CD14-positive monocyte (primary cell): Measurements from ENCODE around the gene VTI1A. TPM values are rescaled to one million over a fixed set of nuclear protein-coding genes. Genes with fewer than 3 reads are reported as not detected.

Experiments
- DNase-seq, 3 donors: peaks; one replicate each; pipeline ENCODE4 v3.0.0-alpha.2; 2011 to 2022
- H2AFZ ChIP-seq: 2 replicates; pipeline ENCODE4 v1.6.0; 2012; ENCODE audit warnings: mild to moderate bottlenecking, low read depth, low read length, inconsistent platforms; ENCODE audit not compliant: insufficient read depth, poor library complexity, severe bottlenecking
- H3K27ac ChIP-seq, 2 donors: 1 replicate in 1 of 2; 2 replicates in 1 of 2; pipeline ENCODE4 v1.5.1; 2012 to 2013; ENCODE audit warnings: low read length in 2 of 2, control low read depth in 1 of 2, inconsistent platforms in 1 of 2, low read depth in 1 of 2, mild to moderate bottlenecking in 1 of 2
- H3K27me3 ChIP-seq, 2 donors: one replicate each; pipeline versions ENCODE4 v1.6.0 to v1.6.1; 2011 to 2013; ENCODE audit warnings: low read length in 2 of 2; ENCODE audit not compliant: control insufficient read depth in 2 of 2, insufficient read depth in 2 of 2
- H3K36me3 ChIP-seq, 2 donors: replicated peaks in 1 of 2; 1 replicate in 1 of 2; 2 replicates in 1 of 2; pipeline versions ENCODE4 v1.5.1 to v1.6.1; 2012 to 2013; ENCODE audit warnings: low read length in 2 of 2, control low read depth in 1 of 2, inconsistent platforms in 1 of 2, mild to moderate bottlenecking in 1 of 2; ENCODE audit not compliant: insufficient read depth in 2 of 2, control insufficient read depth in 1 of 2
- H3K4me1 ChIP-seq, 2 donors: 1 replicate in 1 of 2; 2 replicates in 1 of 2; pipeline versions ENCODE4 v1.5.1 to v1.6.1; 2012 to 2013; ENCODE audit warnings: low read length in 2 of 2, control low read depth in 1 of 2, inconsistent platforms in 1 of 2, mild to moderate bottlenecking in 1 of 2, moderate library complexity in 1 of 2; ENCODE audit not compliant: insufficient read depth in 2 of 2, control insufficient read depth in 1 of 2
- H3K4me2 ChIP-seq: replicated peaks from 2 replicates; pipeline ENCODE3; 2012; ENCODE audit warnings: low read length, moderate library complexity, mild to moderate bottlenecking; ENCODE audit not compliant: poor library complexity, severe bottlenecking; ENCODE audit errors: extremely low read depth
- H3K4me3 ChIP-seq, 3 experiments: fragments of 200-600 bp in 1 of 3; sonication (generic) in 1 of 3; replicated peaks in 1 of 3; 1 replicate in 2 of 3; 2 replicates in 1 of 3; pipeline ENCODE4 v1.5.1; 2011 to 2013; ENCODE audit warnings: low read length in 3 of 3, mild to moderate bottlenecking in 3 of 3, control low read depth in 2 of 3, low read depth in 2 of 3, inconsistent platforms in 1 of 3, moderate library complexity in 1 of 3
- H3K79me2 ChIP-seq: 2 replicates; pipeline ENCODE4 v1.6.0; 2012; ENCODE audit warnings: mild to moderate bottlenecking, control low read depth, inconsistent platforms, low read length, moderate library complexity; ENCODE audit not compliant: insufficient read depth
- H3K9ac ChIP-seq: 2 replicates; pipeline ENCODE4 v1.6.0; 2017; ENCODE audit warnings: low read length, mild to moderate bottlenecking; ENCODE audit not compliant: insufficient read depth, poor library complexity, severe bottlenecking
- H3K9me3 ChIP-seq, 2 donors: replicated peaks in 1 of 2; 1 replicate in 1 of 2; 2 replicates in 1 of 2; pipeline versions ENCODE4 v1.5.1 to v1.6.1; 2012 to 2013; ENCODE audit warnings: low read length in 2 of 2, control low read depth in 1 of 2; ENCODE audit not compliant: control insufficient read depth in 1 of 2, insufficient read depth in 1 of 2
- H4K20me1 ChIP-seq: 2 replicates; pipeline ENCODE4 v1.6.0; 2012; ENCODE audit warnings: mild to moderate bottlenecking, low read length, control low read depth, moderate library complexity; ENCODE audit not compliant: insufficient read depth
- H3K27ac Mint-ChIP-seq, 7 donors: one replicate each; pipeline ENCODE4 v1.8.0; 2020; ENCODE audit warnings: mild to moderate bottlenecking in 7 of 7, mixed read lengths in 7 of 7, moderate library complexity in 6 of 7, inconsistent platforms in 2 of 7
- H3K27me3 Mint-ChIP-seq, 3 donors: one replicate each; pipeline ENCODE4 v1.8.0; 2021 to 2022; ENCODE audit warnings: low read depth in 3 of 3, mild to moderate bottlenecking in 3 of 3, mixed read lengths in 3 of 3, moderate library complexity in 3 of 3, inconsistent platforms in 1 of 3
- H3K36me3 Mint-ChIP-seq, 2 donors: one replicate each; pipeline ENCODE4 v1.8.0; 2020; ENCODE audit warnings: mixed read lengths in 2 of 2, inconsistent platforms in 1 of 2, mild to moderate bottlenecking in 1 of 2
- H3K4me1 Mint-ChIP-seq: one replicate; pipeline ENCODE4 v1.8.0; 2020; ENCODE audit warnings: mild to moderate bottlenecking, mixed read lengths
- H3K4me3 Mint-ChIP-seq, 2 donors: one replicate each; pipeline ENCODE4 v1.8.0; 2020; ENCODE audit warnings: mild to moderate bottlenecking in 2 of 2, mixed read lengths in 2 of 2, moderate library complexity in 1 of 2
- H3K9me3 Mint-ChIP-seq, 7 donors: one replicate each; pipeline ENCODE4 v1.8.0; 2020 to 2022; ENCODE audit warnings: mixed read lengths in 7 of 7, mild to moderate bottlenecking in 6 of 7, moderate library complexity in 6 of 7, inconsistent platforms in 2 of 7
- WGBS: methylation state at CpG from one replicate; pipeline ENCODE4 v1.1.5; 2013; ENCODE audit warnings: missing lambda C conversion rate; ENCODE audit not compliant: insufficient coverage; 5-methylcytosine and 5-hydroxymethylcytosine counted together
- intact Hi-C, 2 donors: fragments of 100-400 bp; cut with micrococcal nuclease; formaldehyde crosslinking; loops; one replicate each; pipeline versions ENCODE4 v1.15.0 to v1.15.1; 2023
- polyA plus RNA-seq, 3 donors: library from polyadenylated mRNA; depleted of rRNA in 1 of 3; unstranded in 2 of 3; stranded (reverse) in 1 of 3; fragments of 300-500 nt in 2 of 3; fragments of >200 nt in 1 of 3; fragmentation: Illumina TruSeq in 2 of 3; gene quantifications; 1 replicate in 2 of 3; 2 replicates in 1 of 3; pipeline ENCODE4 v1.2.3, GENCODE V29; 2012 to 2021
- TF ChIP-seq, protein P1 (sequence below): fragments of 200-600 bp; IDR thresholded peaks from one replicate; pipeline ENCODE4 v1.8.0; 2022; ENCODE audit warnings: antibody characterized with exemption, mild to moderate bottlenecking

VTI1A gene
- polyA plus RNA-seq, 3 donors = 23.6 to 25.4 (median 24.1) TPM

DNA sequence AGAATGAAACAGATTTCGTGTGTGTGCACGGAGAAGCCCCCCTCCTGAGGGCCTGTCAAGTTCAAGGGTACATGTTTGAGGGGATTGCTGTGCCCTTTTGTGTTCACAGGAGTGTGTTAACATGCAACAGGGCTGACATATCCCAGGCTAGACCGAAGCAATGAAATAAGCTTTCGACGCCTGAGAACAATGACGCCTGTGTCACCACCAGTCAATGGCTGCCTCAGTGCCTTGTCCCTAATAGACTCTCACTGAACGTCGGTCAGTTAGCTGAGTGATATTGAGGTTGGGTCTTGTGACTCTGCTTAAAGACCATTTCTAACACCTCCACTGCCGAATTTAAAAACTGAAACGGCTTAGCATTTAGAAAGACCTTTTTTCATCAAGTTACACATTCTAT lies 327.8 kb downstream of the VTI1A start:
- no peak overlapping the region for H2AFZ ChIP-seq
- Mint-ChIP-seq H3K4me1 (no peaks in the 10 kb centered on the region), H3K9me3 (no peaks in the 10 kb centered on the region), H3K4me3 (no peak overlapping the region), H3K36me3 (peaks cover 0 to 22% of the 10 kb centered on the region in 2 donors), H3K27ac (no peak overlapping the region), H3K27me3 (peaks cover 0 to 1% (median 0%) of the 10 kb centered on the region in 3 donors)
- no peak overlapping the region for H3K4me2 ChIP-seq
- no peaks in the 10 kb centered on the region for H4K20me1 ChIP-seq
- H3K4me3 ChIP-seq = no peak overlapping the region
- H3K9ac ChIP-seq = no peak overlapping the region
- TF ChIP-seq, protein P1, sequence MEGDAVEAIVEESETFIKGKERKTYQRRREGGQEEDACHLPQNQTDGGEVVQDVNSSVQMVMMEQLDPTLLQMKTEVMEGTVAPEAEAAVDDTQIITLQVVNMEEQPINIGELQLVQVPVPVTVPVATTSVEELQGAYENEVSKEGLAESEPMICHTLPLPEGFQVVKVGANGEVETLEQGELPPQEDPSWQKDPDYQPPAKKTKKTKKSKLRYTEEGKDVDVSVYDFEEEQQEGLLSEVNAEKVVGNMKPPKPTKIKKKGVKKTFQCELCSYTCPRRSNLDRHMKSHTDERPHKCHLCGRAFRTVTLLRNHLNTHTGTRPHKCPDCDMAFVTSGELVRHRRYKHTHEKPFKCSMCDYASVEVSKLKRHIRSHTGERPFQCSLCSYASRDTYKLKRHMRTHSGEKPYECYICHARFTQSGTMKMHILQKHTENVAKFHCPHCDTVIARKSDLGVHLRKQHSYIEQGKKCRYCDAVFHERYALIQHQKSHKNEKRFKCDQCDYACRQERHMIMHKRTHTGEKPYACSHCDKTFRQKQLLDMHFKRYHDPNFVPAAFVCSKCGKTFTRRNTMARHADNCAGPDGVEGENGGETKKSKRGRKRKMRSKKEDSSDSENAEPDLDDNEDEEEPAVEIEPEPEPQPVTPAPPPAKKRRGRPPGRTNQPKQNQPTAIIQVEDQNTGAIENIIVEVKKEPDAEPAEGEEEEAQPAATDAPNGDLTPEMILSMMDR = no peak
- no peaks in the 10 kb centered on the region for H3K9me3 ChIP-seq
- H3K36me3 ChIP-seq = no peaks in the 10 kb centered on the region
- 100% methylated on average over 2 of the region's 10 CpGs for WGBS
- no peak for DNase-seq
- H3K27ac ChIP-seq = no peak overlapping the region
- H3K4me1 ChIP-seq = no peaks in the 10 kb centered on the region
- intact Hi-C loops = no loop called here
- no peaks in the 10 kb centered on the region for H3K79me2 ChIP-seq
- H3K27me3 ChIP-seq = no peaks in the 10 kb centered on the region

GRCh38 chr10:112775381-112775780 lies 328.4 kb downstream of the VTI1A start:
- Mint-ChIP-seq H3K36me3 (peaks cover 0 to 22% of the 10 kb centered on the region in 2 donors), H3K27me3 (peaks cover 0 to 1% (median 0%) of the 10 kb centered on the region in 3 donors), H3K4me3 (no peak overlapping the region), H3K9me3 (no peaks in the 10 kb centered on the region), H3K27ac (no peak overlapping the region), H3K4me1 (no peaks in the 10 kb centered on the region)
- intact Hi-C loops = no loop called here
- TF ChIP-seq, protein P1 = no peak
- Histone ChIP-seq H3K9me3 (no peaks in the 10 kb centered on the region), H3K9ac (no peak overlapping the region), H3K4me1 (no peaks in the 10 kb centered on the region), H3K4me3 (no peak overlapping the region), H3K36me3 (no peaks in the 10 kb centered on the region), H4K20me1 (no peaks in the 10 kb centered on the region), H3K27ac (no peak overlapping the region), H3K79me2 (no peaks in the 10 kb centered on the region), H3K27me3 (no peaks in the 10 kb centered on the region), H3K4me2 (no peak overlapping the region), H2AFZ (no peak overlapping the region)
- no peak for DNase-seq
- WGBS = no CpG with 5 or more reads among the region's 2 CpGs
